Transverse colon (tissue), 4 donors: ENCODE results near the gene NCAN. TPM values are rescaled to one million over a fixed set of nuclear protein-coding genes. Genes with fewer than 3 reads are reported as not detected.
"Not testable (repeated sequence)": the region's sequence is repeated elsewhere in the genome, so short reads cannot be mapped to it uniquely, and the experiment has no call there.

ENCODE experiments used
- DNase-seq: peaks from one replicate; pipeline ENCODE4 v3.0.0-alpha.2; 2019
- H3K27ac ChIP-seq, 4 donors: fragments of 200-600 bp; sonication (generic); 2 replicates each; pipeline ENCODE4 v1.5.1; 2016 to 2018; ENCODE audit warnings: inconsistent platforms in 4 of 4
- H3K27me3 ChIP-seq: fragments of 200-600 bp; sonication (generic); 2 replicates; pipeline ENCODE4 v1.5.1; 2017; ENCODE audit warnings: inconsistent platforms
- H3K36me3 ChIP-seq, 4 donors: fragments of 200-600 bp; sonication (generic); 2 replicates each; pipeline ENCODE4 v1.5.1; 2017 to 2019; ENCODE audit warnings: inconsistent platforms in 4 of 4
- H3K4me1 ChIP-seq, 4 donors: fragments of 200-600 bp; sonication (generic); 2 replicates each; pipeline ENCODE4 v1.5.1; 2017 to 2020; ENCODE audit warnings: inconsistent platforms in 4 of 4
- H3K4me3 ChIP-seq, 4 donors: fragments of 200-600 bp; sonication (generic); 1 replicate in 1 of 4; 2 replicates in 3 of 4; pipeline versions ENCODE4 v1.5.1 to v1.6.1; 2017 to 2019; ENCODE audit warnings: inconsistent platforms in 4 of 4
- H3K9me3 ChIP-seq, 2 donors: fragments of 200-600 bp; sonication (generic); 2 replicates each; pipeline ENCODE4 v1.5.1; 2017 to 2019; ENCODE audit warnings: inconsistent platforms in 2 of 2
- CTCF ChIP-seq, 5 experiments: fragments of 200-600 bp in 3 of 5; fragments of 450-650 bp in 2 of 5; sonication (generic) in 3 of 5; IDR thresholded peaks; 1 replicate in 2 of 5; 2 replicates in 3 of 5; pipeline ENCODE4 v1.5.1; 2016 to 2017; ENCODE audit warnings: antibody characterized with exemption in 5 of 5, inconsistent platforms in 3 of 5, mild to moderate bottlenecking in 2 of 5, moderate library complexity in 1 of 5
- EP300 ChIP-seq: sonication (generic); formaldehyde crosslinking; IDR thresholded peaks from one replicate; pipeline ENCODE4 v1.6.1; 2017; ENCODE audit warnings: antibody characterized with exemption, low read depth
- POLR2A ChIP-seq: fragments of 450-650 bp; IDR thresholded peaks from one replicate; pipeline ENCODE4 v1.6.1; 2016; ENCODE audit warnings: antibody characterized with exemption, mild to moderate bottlenecking, moderate library complexity
- POLR2AphosphoS5 ChIP-seq, 3 donors: sonication (generic); formaldehyde crosslinking; IDR thresholded peaks; one replicate each; pipeline ENCODE4 v1.6.1; 2016; ENCODE audit warnings: antibody characterized with exemption in 3 of 3
- WGBS, 2 donors: methylation state at CpG; one replicate each; pipeline ENCODE4 v1.1.5; 2018; ENCODE audit warnings: low coverage in 1 of 2; 5-methylcytosine and 5-hydroxymethylcytosine counted together
- in situ Hi-C, 4 donors: fragments of 200-750 bp; cut with MboI; loops; one replicate each; pipeline versions ENCODE4 v1.15.0 to v1.15.1; 2017; ENCODE audit warnings: low sequenced_read_pairs in 3 of 4, low pct_ligation_motif_present in 1 of 4, low pct_unique_long_range_greater_than_20kb in 1 of 4
- intact Hi-C: fragments of 100-400 bp; cut with DNase I; formaldehyde crosslinking; loops from one replicate; pipeline ENCODE4 v1.15.1; 2023; ENCODE audit warnings: low total_unique reads
- total RNA-seq, 4 donors: library from RNA; depleted of rRNA; stranded (reverse); fragments of >200 nt; gene quantifications; one replicate each; pipeline ENCODE4 v1.1.0, GENCODE V29; 2016

NCAN gene
- total RNA-seq, 4 donors from 2014 or later, result 0.16 TPM; not detected in 3

GRCh38 chr19:19215792-19216191, 4.0 kb downstream of the NCAN start:
- 53 to 75% methylated on average over 4 of the region's 4 CpGs for WGBS, 2 donors
- H3K9me3 ChIP-seq, result no peaks in the 10 kb centered on the region
- in situ Hi-C loops, result no loop called here
- intact Hi-C loops, result no loop called here
- H3K27me3 ChIP-seq, result peaks cover 67% of the 10 kb centered on the region
- H3K4me1 ChIP-seq, result no peaks in the 10 kb centered on the region
- DNase-seq, result no peak
- no peaks in the 10 kb centered on the region for H3K36me3 ChIP-seq
- no peak overlapping the region for H3K27ac ChIP-seq
- TF ChIP-seq CTCF (IDR thresholded peaks at IDR 0.05) (no peak), POLR2A (no peak), POLR2AphosphoS5 (IDR thresholded peaks at IDR 0.05) (no peak), EP300 (no peak)
- no peak overlapping the region for H3K4me3 ChIP-seq

GRCh38 chr19:19217099-19217498, 5.3 kb downstream of the NCAN start:
- TF ChIP-seq POLR2AphosphoS5 (IDR thresholded peaks at IDR 0.05) (no peak), POLR2A (no peak)
- intact Hi-C loops, result no loop called here
- Histone ChIP-seq H3K9me3 (no peaks in the 10 kb centered on the region), H3K36me3 (no peaks in the 10 kb centered on the region), H3K27ac (no peak overlapping the region), H3K4me3 (no peak overlapping the region), H3K4me1 (no peaks in the 10 kb centered on the region), H3K27me3 (peaks cover 53% of the 10 kb centered on the region)
- no peak for DNase-seq
- 52 to 59% methylated on average over 4 of the region's 4 CpGs for WGBS, 2 donors
- in situ Hi-C loops, result no loop called here

- intact Hi-C loops (no loop called here), in situ Hi-C loops (no loop called here)
- no peaks in the 10 kb centered on the region for H3K36me3 ChIP-seq
- H3K27me3 ChIP-seq, result peaks cover 39% of the 10 kb centered on the region
- H3K4me1 ChIP-seq, result no peaks in the 10 kb centered on the region
- no peak overlapping the region for H3K27ac ChIP-seq
- no peak for DNase-seq
- WGBS, 2 donors, result 83 to 84% methylated on average over 2 to 21 of the region's 21 CpGs
- no peak overlapping the region for H3K4me3 ChIP-seq
- TF ChIP-seq CTCF (IDR thresholded peaks at IDR 0.05) (no peak), POLR2AphosphoS5 (IDR thresholded peaks at IDR 0.05) (no peak), EP300 (no peak), POLR2A (no peak)
- no peaks in the 10 kb centered on the region for H3K9me3 ChIP-seq
Measured at GRCh38 chr19:19218911-19219310, 7.2 kb downstream of the NCAN start.

GRCh38 chr19:19221000-19221399, 9.2 kb downstream of the NCAN start:
- in situ Hi-C loops, H3K27ac ChIP-seq, H3K36me3 ChIP-seq, H3K9me3 ChIP-seq, H3K4me3 ChIP-seq, intact Hi-C loops, DNase-seq: not testable (repeated sequence)
- peaks cover 0 to 11% (median 7%) of the 10 kb centered on the region in 4 donors for H3K4me1 ChIP-seq
- H3K27me3 ChIP-seq, result peaks cover 40% of the 10 kb centered on the region
- WGBS, 2 donors, result 80% methylated on average over 8 of the region's 8 CpGs; no CpG with 5 or more reads in 1 of the 2 donors

GRCh38 chr19:19223060-19223459, 11.3 kb downstream of the NCAN start:
- Histone ChIP-seq H3K36me3 (no peaks in the 10 kb centered on the region), H3K9me3 (no peaks in the 10 kb centered on the region), H3K27ac (no peak overlapping the region), H3K27me3 (peaks cover 49% of the 10 kb centered on the region), H3K4me3 (no peak overlapping the region), H3K4me1 (peaks cover 0 to 11% (median 7%) of the 10 kb centered on the region in 4 donors)
- intact Hi-C loops (no loop called here), in situ Hi-C loops (no loop called here)
- no peak for DNase-seq
- 65 to 84% methylated on average over 2 to 5 of the region's 5 CpGs for WGBS, 2 donors
- TF ChIP-seq POLR2AphosphoS5 (IDR thresholded peaks at IDR 0.05) (no peak), POLR2A (no peak), CTCF (IDR thresholded peaks at IDR 0.05) (no peak), EP300 (no peak)
